ENCODE data around the gene FHOD1. TPM values are rescaled to one million over a fixed set of nuclear protein-coding genes. Genes with fewer than 3 reads are reported as not detected.
A peak's percentile ranks its signal among the peaks of the same experiment; 100 is the strongest.

The FHOD1 gene
- total and polyA plus RNA-seq, 2 of the 13 experiments (the other 11 are each of a cell fraction or from before 2014, with no cell fraction given): 20.0 to 20.8 TPM

DNA sequence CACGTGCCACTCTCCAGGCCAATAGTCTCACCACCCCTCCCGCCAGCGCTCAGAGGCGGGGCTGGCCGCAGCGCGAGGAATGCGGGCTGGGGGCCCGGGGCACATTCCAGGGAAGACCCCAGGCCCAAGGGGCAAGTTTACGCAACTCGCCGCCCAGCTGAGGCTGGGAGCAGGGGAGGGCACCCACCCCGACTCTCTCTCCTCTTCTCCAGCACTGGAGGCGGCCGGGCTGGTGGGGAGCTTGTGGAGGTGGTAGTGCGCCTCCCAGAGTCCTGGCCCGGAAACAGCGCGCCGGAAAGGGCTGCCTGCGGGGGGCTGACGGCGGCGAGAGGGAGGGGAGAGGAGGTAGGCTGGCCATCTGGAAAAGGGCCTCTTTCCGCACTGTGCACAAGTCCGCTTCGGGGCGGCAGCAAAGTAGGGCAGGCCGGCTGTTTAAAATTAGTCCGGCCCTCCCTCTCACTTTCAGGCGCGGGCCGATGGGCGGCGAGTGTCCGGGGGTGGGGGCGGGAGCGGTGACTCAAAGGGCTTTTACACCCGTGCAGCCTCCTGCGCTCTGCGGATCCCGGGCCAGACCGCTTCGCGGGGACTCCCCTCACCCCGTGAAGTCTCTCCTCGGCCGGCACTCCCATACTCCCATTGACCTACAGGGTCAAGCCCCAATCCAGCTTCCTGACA lies 1.1 kb downstream of the FHOD1 start (continued):
- TF ChIP-seq, protein P1, sequence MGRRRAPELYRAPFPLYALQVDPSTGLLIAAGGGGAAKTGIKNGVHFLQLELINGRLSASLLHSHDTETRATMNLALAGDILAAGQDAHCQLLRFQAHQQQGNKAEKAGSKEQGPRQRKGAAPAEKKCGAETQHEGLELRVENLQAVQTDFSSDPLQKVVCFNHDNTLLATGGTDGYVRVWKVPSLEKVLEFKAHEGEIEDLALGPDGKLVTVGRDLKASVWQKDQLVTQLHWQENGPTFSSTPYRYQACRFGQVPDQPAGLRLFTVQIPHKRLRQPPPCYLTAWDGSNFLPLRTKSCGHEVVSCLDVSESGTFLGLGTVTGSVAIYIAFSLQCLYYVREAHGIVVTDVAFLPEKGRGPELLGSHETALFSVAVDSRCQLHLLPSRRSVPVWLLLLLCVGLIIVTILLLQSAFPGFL (CRISPR knock-in tag; IDR thresholded peaks at IDR 0.05): no peak
- TF ChIP-seq, protein P2, sequence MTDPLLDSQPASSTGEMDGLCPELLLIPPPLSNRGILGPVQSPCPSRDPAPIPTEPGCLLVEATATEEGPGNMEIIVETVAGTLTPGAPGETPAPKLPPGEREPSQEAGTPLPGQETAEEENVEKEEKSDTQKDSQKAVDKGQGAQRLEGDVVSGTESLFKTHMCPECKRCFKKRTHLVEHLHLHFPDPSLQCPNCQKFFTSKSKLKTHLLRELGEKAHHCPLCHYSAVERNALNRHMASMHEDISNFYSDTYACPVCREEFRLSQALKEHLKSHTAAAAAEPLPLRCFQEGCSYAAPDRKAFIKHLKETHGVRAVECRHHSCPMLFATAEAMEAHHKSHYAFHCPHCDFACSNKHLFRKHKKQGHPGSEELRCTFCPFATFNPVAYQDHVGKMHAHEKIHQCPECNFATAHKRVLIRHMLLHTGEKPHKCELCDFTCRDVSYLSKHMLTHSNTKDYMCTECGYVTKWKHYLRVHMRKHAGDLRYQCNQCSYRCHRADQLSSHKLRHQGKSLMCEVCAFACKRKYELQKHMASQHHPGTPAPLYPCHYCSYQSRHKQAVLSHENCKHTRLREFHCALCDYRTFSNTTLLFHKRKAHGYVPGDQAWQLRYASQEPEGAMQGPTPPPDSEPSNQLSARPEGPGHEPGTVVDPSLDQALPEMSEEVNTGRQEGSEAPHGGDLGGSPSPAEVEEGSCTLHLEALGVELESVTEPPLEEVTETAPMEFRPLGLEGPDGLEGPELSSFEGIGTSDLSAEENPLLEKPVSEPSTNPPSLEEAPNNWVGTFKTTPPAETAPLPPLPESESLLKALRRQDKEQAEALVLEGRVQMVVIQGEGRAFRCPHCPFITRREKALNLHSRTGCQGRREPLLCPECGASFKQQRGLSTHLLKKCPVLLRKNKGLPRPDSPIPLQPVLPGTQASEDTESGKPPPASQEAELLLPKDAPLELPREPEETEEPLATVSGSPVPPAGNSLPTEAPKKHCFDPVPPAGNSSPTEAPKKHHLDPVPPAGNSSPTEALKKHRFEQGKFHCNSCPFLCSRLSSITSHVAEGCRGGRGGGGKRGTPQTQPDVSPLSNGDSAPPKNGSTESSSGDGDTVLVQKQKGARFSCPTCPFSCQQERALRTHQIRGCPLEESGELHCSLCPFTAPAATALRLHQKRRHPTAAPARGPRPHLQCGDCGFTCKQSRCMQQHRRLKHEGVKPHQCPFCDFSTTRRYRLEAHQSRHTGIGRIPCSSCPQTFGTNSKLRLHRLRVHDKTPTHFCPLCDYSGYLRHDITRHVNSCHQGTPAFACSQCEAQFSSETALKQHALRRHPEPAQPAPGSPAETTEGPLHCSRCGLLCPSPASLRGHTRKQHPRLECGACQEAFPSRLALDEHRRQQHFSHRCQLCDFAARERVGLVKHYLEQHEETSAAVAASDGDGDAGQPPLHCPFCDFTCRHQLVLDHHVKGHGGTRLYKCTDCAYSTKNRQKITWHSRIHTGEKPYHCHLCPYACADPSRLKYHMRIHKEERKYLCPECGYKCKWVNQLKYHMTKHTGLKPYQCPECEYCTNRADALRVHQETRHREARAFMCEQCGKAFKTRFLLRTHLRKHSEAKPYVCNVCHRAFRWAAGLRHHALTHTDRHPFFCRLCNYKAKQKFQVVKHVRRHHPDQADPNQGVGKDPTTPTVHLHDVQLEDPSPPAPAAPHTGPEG (CRISPR knock-in tag; IDR thresholded peaks at IDR 0.05): peak; percentile 92
- TF ChIP-seq MBD4 (IDR thresholded peaks at IDR 0.05; ENCODE audit: borderline replicate concordance, low read length) (no peak), CCDC6 (CRISPR knock-in tag; IDR thresholded peaks at IDR 0.05) (peak; percentile 86; the same call in 1 of the 2 replicates), ZNF180 (CRISPR knock-in tag; IDR thresholded peaks at IDR 0.05; ENCODE audit: borderline replicate concordance, low read depth) (no peak; the same call in 1 of the 2 replicates), ZNF224 (CRISPR knock-in tag; IDR thresholded peaks at IDR 0.05) (peak; percentile 99), DR1 (CRISPR knock-in tag; IDR thresholded peaks at IDR 0.05) (peak; percentile 67), ZNF34 (CRISPR knock-in tag; IDR thresholded peaks at IDR 0.05; ENCODE audit: borderline replicate concordance) (peak; percentile 44; the same call in 1 of the 2 replicates), HMG20A (CRISPR knock-in tag; IDR thresholded peaks at IDR 0.05; ENCODE audit: borderline replicate concordance) (peak; percentile 72), GZF1 (CRISPR knock-in tag; IDR thresholded peaks at IDR 0.05) (peak; percentile 58; the same call in 1 of the 2 replicates), ZNF792 (CRISPR knock-in tag; IDR thresholded peaks at IDR 0.05) (0 out of 2 replicates have a peak, but pooled peaks have one; percentile 65), MXI1 (IDR thresholded peaks at IDR 0.05; ENCODE audit: borderline replicate concordance, low read depth, low read length) (peak; percentile 63; the same call in 2 of the 3 replicates), ATF1 (CRISPR knock-in tag; IDR thresholded peaks at IDR 0.05) (no peak), RARA (CRISPR knock-in tag; IDR thresholded peaks at IDR 0.05) (peak; percentile 70), RBFOX2 (IDR thresholded peaks at IDR 0.05; ENCODE audit: low read depth, low read length) (peak; percentile 90)
- TF ChIP-seq, protein P3, sequence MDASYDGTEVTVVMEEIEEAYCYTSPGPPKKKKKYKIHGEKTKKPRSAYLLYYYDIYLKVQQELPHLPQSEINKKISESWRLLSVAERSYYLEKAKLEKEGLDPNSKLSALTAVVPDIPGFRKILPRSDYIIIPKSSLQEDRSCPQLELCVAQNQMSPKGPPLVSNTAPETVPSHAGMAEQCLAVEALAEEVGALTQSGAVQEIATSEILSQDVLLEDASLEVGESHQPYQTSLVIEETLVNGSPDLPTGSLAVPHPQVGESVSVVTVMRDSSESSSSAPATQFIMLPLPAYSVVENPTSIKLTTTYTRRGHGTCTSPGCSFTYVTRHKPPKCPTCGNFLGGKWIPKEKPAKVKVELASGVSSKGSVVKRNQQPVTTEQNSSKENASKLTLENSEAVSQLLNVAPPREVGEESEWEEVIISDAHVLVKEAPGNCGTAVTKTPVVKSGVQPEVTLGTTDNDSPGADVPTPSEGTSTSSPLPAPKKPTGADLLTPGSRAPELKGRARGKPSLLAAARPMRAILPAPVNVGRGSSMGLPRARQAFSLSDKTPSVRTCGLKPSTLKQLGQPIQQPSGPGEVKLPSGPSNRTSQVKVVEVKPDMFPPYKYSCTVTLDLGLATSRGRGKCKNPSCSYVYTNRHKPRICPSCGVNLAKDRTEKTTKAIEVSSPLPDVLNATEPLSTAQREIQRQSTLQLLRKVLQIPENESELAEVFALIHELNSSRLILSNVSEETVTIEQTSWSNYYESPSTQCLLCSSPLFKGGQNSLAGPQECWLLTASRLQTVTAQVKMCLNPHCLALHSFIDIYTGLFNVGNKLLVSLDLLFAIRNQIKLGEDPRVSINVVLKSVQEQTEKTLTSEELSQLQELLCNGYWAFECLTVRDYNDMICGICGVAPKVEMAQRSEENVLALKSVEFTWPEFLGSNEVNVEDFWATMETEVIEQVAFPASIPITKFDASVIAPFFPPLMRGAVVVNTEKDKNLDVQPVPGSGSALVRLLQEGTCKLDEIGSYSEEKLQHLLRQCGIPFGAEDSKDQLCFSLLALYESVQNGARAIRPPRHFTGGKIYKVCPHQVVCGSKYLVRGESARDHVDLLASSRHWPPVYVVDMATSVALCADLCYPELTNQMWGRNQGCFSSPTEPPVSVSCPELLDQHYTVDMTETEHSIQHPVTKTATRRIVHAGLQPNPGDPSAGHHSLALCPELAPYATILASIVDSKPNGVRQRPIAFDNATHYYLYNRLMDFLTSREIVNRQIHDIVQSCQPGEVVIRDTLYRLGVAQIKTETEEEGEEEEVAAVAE (CRISPR knock-in tag; IDR thresholded peaks at IDR 0.05; ENCODE audit: borderline replicate concordance): peak; percentile 29; the same call in 1 of the 2 replicates
- TF ChIP-seq, protein P4, sequence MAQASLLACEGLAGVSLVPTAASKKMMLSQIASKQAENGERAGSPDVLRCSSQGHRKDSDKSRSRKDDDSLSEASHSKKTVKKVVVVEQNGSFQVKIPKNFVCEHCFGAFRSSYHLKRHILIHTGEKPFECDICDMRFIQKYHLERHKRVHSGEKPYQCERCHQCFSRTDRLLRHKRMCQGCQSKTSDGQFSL (CRISPR knock-in tag; IDR thresholded peaks at IDR 0.05): peak; percentile 92
